IMR-90 (cell line): ENCODE measurements around the gene PRKCB. TPM values are rescaled to one million over a fixed set of nuclear protein-coding genes. Genes with fewer than 3 reads are reported as not detected.

ENCODE experiments used
- ATAC-seq: fragments of 200-7000 bp; cut with Tn5 transposase; 2 replicates; pipeline ENCODE4 v1.9.1; 2020; ENCODE audit warnings: low read depth, mild to moderate bottlenecking, moderate library complexity
- BruUV-seq: library from RNA; stranded (reverse); fragments of 400-500 nt; replicated peaks from 2 replicates; lab custom pipeline; 2021; lab: Mats Ljungman, UMichigan
- CTCF ChIA-PET: fragments of 300-600 bp; formaldehyde crosslinking; extraction: SDS; loops from one replicate; lab custom pipeline; 2021; ENCODE audit warnings: antibody characterized with exemption; lab: Yijun Ruan, JAX
- POLR2A ChIA-PET: fragments of 300-600 bp; sonication (Branson Sonifier 250); formaldehyde crosslinking; loops from one replicate; lab custom pipeline; 2022; ENCODE audit warnings: antibody characterized with exemption; ENCODE audit not compliant: unreplicated experiment; lab: Charles Lee
- DNase-seq: peaks from one replicate; pipeline ENCODE4 v3.0.0; 2013
- H2AFZ ChIP-seq: replicated peaks from 2 replicates; pipeline ENCODE3; 2013; ENCODE audit warnings: low read length, mild to moderate bottlenecking; ENCODE audit not compliant: poor library complexity
- H2AK5ac ChIP-seq: 2 replicates; pipeline ENCODE4 v1.6.1; 2013; ENCODE audit warnings: low read depth, low read length, inconsistent platforms
- H2AK9ac ChIP-seq: replicated peaks from 2 replicates; pipeline ENCODE3; 2013; ENCODE audit warnings: mild to moderate bottlenecking, low read depth, low read length, moderate library complexity; ENCODE audit not compliant: poor library complexity
- H2BK120ac ChIP-seq: 2 replicates; pipeline ENCODE4 v1.6.1; 2013; ENCODE audit warnings: low read depth, low read length, inconsistent platforms
- H2BK15ac ChIP-seq: 3 replicates; pipeline ENCODE4 v1.6.1; 2013; ENCODE audit warnings: low read depth, low read length, inconsistent platforms
- H2BK20ac ChIP-seq: 2 replicates; pipeline ENCODE4 v1.6.1; 2013; ENCODE audit warnings: low read depth, mild to moderate bottlenecking, inconsistent platforms, low read length, moderate library complexity
- H2BK5ac ChIP-seq: 2 replicates; pipeline ENCODE4 v1.6.1; 2013; ENCODE audit warnings: mild to moderate bottlenecking, low read depth, low read length, inconsistent platforms; ENCODE audit not compliant: poor library complexity, severe bottlenecking
- H3K14ac ChIP-seq: replicated peaks from 2 replicates; pipeline ENCODE4 v1.6.1; 2013; ENCODE audit warnings: low read depth, low read length, inconsistent platforms
- H3K18ac ChIP-seq: 2 replicates; pipeline ENCODE4 v1.6.1; 2013; ENCODE audit warnings: low read depth, low read length, control low read depth
- H3K23ac ChIP-seq: 2 replicates; pipeline ENCODE4 v1.6.1; 2013; ENCODE audit warnings: low read depth, low read length, inconsistent platforms
- H3K27ac ChIP-seq: 2 replicates; pipeline ENCODE4 v1.5.1; 2013; ENCODE audit warnings: mild to moderate bottlenecking, control low read depth, low read length; ENCODE audit not compliant: insufficient read depth
- H3K27me3 ChIP-seq: 2 replicates; pipeline ENCODE4 v1.6.1; 2013; ENCODE audit warnings: low read length; ENCODE audit not compliant: control insufficient read depth, insufficient read depth
- H3K36me3 ChIP-seq: 2 replicates; pipeline ENCODE4 v1.6.1; 2013; ENCODE audit warnings: low read length, mixed read lengths; ENCODE audit not compliant: control insufficient read depth, insufficient read depth
- H3K4ac ChIP-seq: 2 replicates; pipeline ENCODE4 v1.6.1; 2013; ENCODE audit warnings: low read depth, low read length, inconsistent platforms
- H3K4me1 ChIP-seq: 2 replicates; pipeline ENCODE4 v1.6.1; 2013; ENCODE audit warnings: low read length, mixed read lengths; ENCODE audit not compliant: control insufficient read depth, insufficient read depth
- H3K4me2 ChIP-seq: 2 replicates; pipeline ENCODE4 v1.6.1; 2013; ENCODE audit warnings: low read depth, mild to moderate bottlenecking, control low read depth, low read length, moderate library complexity
- H3K4me3 ChIP-seq: 2 replicates; pipeline ENCODE4 v1.5.1; 2013; ENCODE audit warnings: low read depth, mild to moderate bottlenecking, control low read depth, low read length, moderate library complexity; ENCODE audit not compliant: insufficient read depth
- H3K56ac ChIP-seq: 2 replicates; pipeline ENCODE4 v1.6.1; 2013; ENCODE audit warnings: low read length, inconsistent platforms; ENCODE audit not compliant: insufficient read depth; ENCODE audit errors: extremely low read depth
- H3K79me1 ChIP-seq, 2 experiments: 2 replicates each; pipeline ENCODE4 v1.6.1; 2013; ENCODE audit warnings: low read length in 2 of 2, inconsistent platforms in 1 of 2, low read depth in 1 of 2
- H3K9ac ChIP-seq: 2 replicates; pipeline ENCODE4 v1.6.1; 2013; ENCODE audit warnings: low read depth, low read length, control low read depth
- H3K9me1 ChIP-seq: 2 replicates; pipeline ENCODE4 v1.6.1; 2013; ENCODE audit warnings: low read length, inconsistent platforms; ENCODE audit not compliant: insufficient read depth
- H3K9me3 ChIP-seq: 2 replicates; pipeline ENCODE4 v1.6.1; 2013; ENCODE audit warnings: low read length; ENCODE audit not compliant: control insufficient read depth, insufficient read depth
- H4K20me1 ChIP-seq: 2 replicates; pipeline ENCODE4 v1.6.1; 2013; ENCODE audit warnings: low read length, inconsistent platforms; ENCODE audit not compliant: insufficient read depth
- H4K5ac ChIP-seq: 2 replicates; pipeline ENCODE4 v1.6.1; 2013; ENCODE audit warnings: mild to moderate bottlenecking, low read depth, low read length, control low read depth
- H4K8ac ChIP-seq, 2 experiments: 2 replicates each; pipeline ENCODE4 v1.6.1; 2013; ENCODE audit warnings: low read depth in 2 of 2, low read length in 2 of 2, control low read depth in 1 of 2, inconsistent platforms in 1 of 2
- H4K91ac ChIP-seq: 2 replicates; pipeline ENCODE4 v1.6.1; 2013; ENCODE audit warnings: low read depth, low read length, inconsistent platforms; ENCODE audit not compliant: insufficient read depth
- BHLHE40 ChIP-seq: fragments of 150-350 bp; IDR thresholded peaks from 2 replicates; pipeline ENCODE4 v1.6.1; 2016; ENCODE audit warnings: mild to moderate bottlenecking, low read depth, low read length
- CHD1 ChIP-seq: IDR thresholded peaks from 2 replicates; pipeline ENCODE4 v1.6.1; 2012; ENCODE audit warnings: low read depth, low read length, improper control_type of control experiment
- FOS ChIP-seq: fragments of 150-350 bp; IDR thresholded peaks from 2 replicates; pipeline ENCODE4 v1.6.1; 2016; ENCODE audit warnings: low read depth, low read length
- MXI1 ChIP-seq: IDR thresholded peaks from 2 replicates; pipeline ENCODE4 v1.6.1; 2012; ENCODE audit warnings: low read depth, mild to moderate bottlenecking, low read length, moderate library complexity, borderline replicate concordance
- POLR2A ChIP-seq: IDR thresholded peaks from 2 replicates; pipeline ENCODE4 v1.6.1; 2012; ENCODE audit warnings: mild to moderate bottlenecking, low read depth, low read length
- SMC3 ChIP-seq: fragments of 150-350 bp; IDR thresholded peaks from 2 replicates; pipeline ENCODE4 v1.6.1; 2016; ENCODE audit warnings: low read depth, mild to moderate bottlenecking, antibody characterized with exemption, low read length, moderate library complexity
- WGBS, 2 experiments: methylation state at CpG; one replicate each; pipeline versions ENCODE4 v1.1.5 to v1.1.7; 2013; ENCODE audit warnings: missing lambda C conversion rate in 2 of 2; ENCODE audit not compliant: insufficient read length in 1 of 2; ENCODE audit errors: extremely low coverage in 2 of 2; 5-methylcytosine and 5-hydroxymethylcytosine counted together
- dilution Hi-C: fragments of 300-500 bp; cut with HindIII; formaldehyde crosslinking; loops from one replicate; pipeline ENCODE4 v1.14.3; 2018; ENCODE audit warnings: low sequenced_read_pairs; ENCODE audit not compliant: unreplicated experiment
- in situ Hi-C: fragments of 300-500 bp; cut with MboI; formaldehyde crosslinking; loops from 3 replicates; pipeline ENCODE4 v1.14.3; 2019; ENCODE audit warnings: low sequenced_read_pairs, inconsistent platforms, mixed read lengths
- intact Hi-C: fragments of 100-400 bp; cut with micrococcal nuclease; formaldehyde crosslinking; loops from 2 replicates; pipeline ENCODE4 v1.10.0; 2022
- polyA plus RNA-seq, 3 experiments: library from polyadenylated mRNA; depleted of rRNA; stranded (reverse); fragments of >200 nt; gene quantifications; 2 replicates each; pipeline ENCODE4 v1.2.3, GENCODE V29; 2012; ENCODE audit warnings: low replicate concordance in 1 of 3
- total RNA-seq: library from RNA; depleted of rRNA; stranded (reverse); fragments of >200 nt; gene quantifications from 2 replicates; pipeline ENCODE4 v1.2.3, GENCODE V29; 2012
- TF ChIP-seq, protein P1 (sequence below): conservative IDR thresholded peaks from 2 replicates; pipeline ENCODE4 v1.5.1; 2012; ENCODE audit warnings: mild to moderate bottlenecking, low read depth, low read length, improper control_type of control experiment

Gene PRKCB
- total and polyA plus RNA-seq, 2 of the 4 experiments (the other 2 are of a cell fraction): under 0.01 TPM; not detected in 1

DNA sequence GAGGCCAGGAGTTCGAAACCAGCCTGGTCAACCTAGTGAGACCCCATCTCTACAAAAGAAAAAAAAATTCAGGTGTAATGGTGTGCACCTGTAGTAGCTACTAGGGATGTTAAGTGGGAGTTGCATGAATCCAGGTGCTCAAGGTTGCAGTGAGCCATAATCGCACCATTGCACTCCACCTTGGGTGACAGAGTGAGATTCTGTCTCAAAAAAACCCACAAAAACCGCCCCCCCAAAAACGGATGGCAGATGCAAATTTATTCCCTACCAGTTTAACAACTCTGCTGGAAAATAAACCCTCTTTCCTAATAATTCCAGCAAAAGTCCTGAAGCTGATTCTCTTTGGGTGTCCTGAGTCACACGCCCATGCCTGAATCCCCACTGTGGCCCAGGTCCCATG, 140.3 kb downstream of the PRKCB start:
- Histone ChIP-seq H2BK5ac (no peak overlapping the region), H3K4me2 (no peak overlapping the region), H3K4me1 (no peaks in the 10 kb centered on the region), H3K23ac (no peak overlapping the region), H4K5ac (no peak overlapping the region), H3K9me1 (no peaks in the 10 kb centered on the region), H2AK5ac (no peak overlapping the region), H3K9me3 (0 out of 2 replicates have a peak, but pooled peaks cover 1% of the 10 kb centered on the region), H3K9ac (no peak overlapping the region), H4K91ac (no peak overlapping the region), H2BK20ac (no peak overlapping the region), H3K36me3 (no peaks in the 10 kb centered on the region), H2AK9ac (no peak overlapping the region), H3K56ac (no peak overlapping the region), H4K20me1 (no peaks in the 10 kb centered on the region), H2AFZ (no peak overlapping the region), H3K4me3 (no peak overlapping the region), H2BK15ac (no peak overlapping the region), H3K27ac (no peak overlapping the region), H3K4ac (no peak overlapping the region), H2BK120ac (no peak overlapping the region), H3K14ac (no peak overlapping the region), H4K8ac (no peak overlapping the region), H3K27me3 (no peaks in the 10 kb centered on the region), H3K18ac (no peak overlapping the region), H3K79me1 (no peaks in the 10 kb centered on the region)
- no TSS peak for BruUV-seq
- DNase-seq (no peak), ATAC-seq (no peak)
- TF ChIP-seq FOS (no peak), SMC3 (no peak), BHLHE40 (no peak), POLR2A (no peak), MXI1 (no peak), CHD1 (no peak)
- TF ChIP-seq, protein P1, sequence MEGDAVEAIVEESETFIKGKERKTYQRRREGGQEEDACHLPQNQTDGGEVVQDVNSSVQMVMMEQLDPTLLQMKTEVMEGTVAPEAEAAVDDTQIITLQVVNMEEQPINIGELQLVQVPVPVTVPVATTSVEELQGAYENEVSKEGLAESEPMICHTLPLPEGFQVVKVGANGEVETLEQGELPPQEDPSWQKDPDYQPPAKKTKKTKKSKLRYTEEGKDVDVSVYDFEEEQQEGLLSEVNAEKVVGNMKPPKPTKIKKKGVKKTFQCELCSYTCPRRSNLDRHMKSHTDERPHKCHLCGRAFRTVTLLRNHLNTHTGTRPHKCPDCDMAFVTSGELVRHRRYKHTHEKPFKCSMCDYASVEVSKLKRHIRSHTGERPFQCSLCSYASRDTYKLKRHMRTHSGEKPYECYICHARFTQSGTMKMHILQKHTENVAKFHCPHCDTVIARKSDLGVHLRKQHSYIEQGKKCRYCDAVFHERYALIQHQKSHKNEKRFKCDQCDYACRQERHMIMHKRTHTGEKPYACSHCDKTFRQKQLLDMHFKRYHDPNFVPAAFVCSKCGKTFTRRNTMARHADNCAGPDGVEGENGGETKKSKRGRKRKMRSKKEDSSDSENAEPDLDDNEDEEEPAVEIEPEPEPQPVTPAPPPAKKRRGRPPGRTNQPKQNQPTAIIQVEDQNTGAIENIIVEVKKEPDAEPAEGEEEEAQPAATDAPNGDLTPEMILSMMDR: no peak
- no CpG with 5 or more reads among the region's 5 CpGs for WGBS, 2 experiments
- POLR2A ChIA-PET: no interaction called here
- intact Hi-C loops (no loop called here), dilution Hi-C loops (no loop called here), in situ Hi-C loops (no loop called here)
- CTCF ChIA-PET: no interaction called here
